Sigmoid colon (tissue), 4 donors: ENCODE data around the gene MAPKBP1.

Source experiments
- EP300 ChIP-seq, 4 donors: sonication (generic); formaldehyde crosslinking; IDR thresholded peaks; one replicate each; pipeline ENCODE4 v1.6.1; 2017; ENCODE audit warnings: antibody characterized with exemption in 4 of 4
- POLR2A ChIP-seq, 2 donors: fragments of 450-650 bp; IDR thresholded peaks; one replicate each; pipeline ENCODE4 v1.6.1; 2016; ENCODE audit warnings: antibody characterized with exemption in 2 of 2, mild to moderate bottlenecking in 2 of 2, moderate library complexity in 2 of 2
- POLR2AphosphoS5 ChIP-seq, 4 donors: sonication (generic); formaldehyde crosslinking; IDR thresholded peaks; one replicate each; pipeline ENCODE4 v1.6.1; 2017; ENCODE audit warnings: antibody characterized with exemption in 4 of 4
- TF ChIP-seq, protein P1 (sequence below), 4 experiments: fragments of 450-650 bp in 3 of 4; fragments of 200-600 bp in 1 of 4; IDR thresholded peaks; one replicate each; pipeline ENCODE4 v1.5.1; 2016 to 2019; ENCODE audit warnings: antibody characterized with exemption in 4 of 4, mild to moderate bottlenecking in 3 of 4, moderate library complexity in 2 of 4

DNA sequence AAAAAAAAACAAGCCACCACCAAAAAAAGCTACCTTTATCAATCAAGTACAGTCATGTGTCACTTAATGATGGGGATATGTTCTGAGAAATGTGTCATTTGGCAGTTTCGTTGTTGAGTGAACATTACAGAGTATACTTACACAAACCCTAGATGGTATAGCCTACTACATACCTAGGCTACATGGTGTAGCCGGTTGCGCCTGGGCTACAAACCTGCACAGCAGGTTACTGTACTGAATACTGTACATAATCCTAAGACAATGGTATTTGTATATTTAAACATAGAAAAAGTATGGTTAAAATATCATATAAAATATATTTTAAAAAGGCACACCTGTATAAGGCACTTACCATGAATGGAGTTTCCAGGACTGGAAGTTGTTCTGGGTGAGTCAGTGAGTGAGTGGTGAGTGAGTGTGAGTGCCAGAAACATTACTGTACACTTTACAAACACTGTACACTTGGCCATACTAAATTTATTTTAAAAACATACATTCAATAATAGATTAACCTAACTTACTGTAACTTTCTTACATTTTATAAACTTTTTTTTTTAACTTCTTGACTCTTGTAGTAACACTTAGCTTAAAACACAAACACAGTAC lies 27.7 kb downstream of the MAPKBP1 start:
- TF ChIP-seq, protein P1, sequence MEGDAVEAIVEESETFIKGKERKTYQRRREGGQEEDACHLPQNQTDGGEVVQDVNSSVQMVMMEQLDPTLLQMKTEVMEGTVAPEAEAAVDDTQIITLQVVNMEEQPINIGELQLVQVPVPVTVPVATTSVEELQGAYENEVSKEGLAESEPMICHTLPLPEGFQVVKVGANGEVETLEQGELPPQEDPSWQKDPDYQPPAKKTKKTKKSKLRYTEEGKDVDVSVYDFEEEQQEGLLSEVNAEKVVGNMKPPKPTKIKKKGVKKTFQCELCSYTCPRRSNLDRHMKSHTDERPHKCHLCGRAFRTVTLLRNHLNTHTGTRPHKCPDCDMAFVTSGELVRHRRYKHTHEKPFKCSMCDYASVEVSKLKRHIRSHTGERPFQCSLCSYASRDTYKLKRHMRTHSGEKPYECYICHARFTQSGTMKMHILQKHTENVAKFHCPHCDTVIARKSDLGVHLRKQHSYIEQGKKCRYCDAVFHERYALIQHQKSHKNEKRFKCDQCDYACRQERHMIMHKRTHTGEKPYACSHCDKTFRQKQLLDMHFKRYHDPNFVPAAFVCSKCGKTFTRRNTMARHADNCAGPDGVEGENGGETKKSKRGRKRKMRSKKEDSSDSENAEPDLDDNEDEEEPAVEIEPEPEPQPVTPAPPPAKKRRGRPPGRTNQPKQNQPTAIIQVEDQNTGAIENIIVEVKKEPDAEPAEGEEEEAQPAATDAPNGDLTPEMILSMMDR (IDR thresholded peaks at IDR 0.05): no peak
- TF ChIP-seq POLR2A (IDR thresholded peaks at IDR 0.05) (no peak), EP300 (IDR thresholded peaks at IDR 0.05) (no peak), POLR2AphosphoS5 (IDR thresholded peaks at IDR 0.05) (no peak)
